HK-2 (cell line): ENCODE measurements around the gene SESN1.

Experiments
- DNase-seq: peaks from one replicate; pipeline ENCODE4 v3.0.0-alpha.2; 2018; ENCODE audit not compliant: unreplicated experiment

SESN1 gene

DNA sequence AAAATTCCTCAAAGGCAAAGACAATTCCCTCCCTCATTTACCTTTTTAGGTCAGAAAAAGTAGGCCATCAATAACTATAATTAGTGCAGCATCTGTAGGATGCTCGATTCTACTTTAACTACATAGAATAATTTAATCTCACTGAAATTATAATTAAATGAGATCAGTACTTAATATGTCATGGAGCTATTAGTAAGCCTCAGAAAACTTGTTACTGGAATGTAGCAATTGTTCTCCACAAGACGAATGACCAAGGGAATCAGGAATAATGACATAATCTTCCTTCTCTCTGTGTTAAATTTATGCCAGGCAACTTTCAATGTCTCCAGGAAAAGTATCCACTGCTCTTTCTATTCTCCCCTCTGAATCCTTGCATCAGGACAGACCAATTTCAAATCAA lies 34.1 kb downstream of the SESN1 start:
- no peak for DNase-seq

- DNase-seq, result no peak
Measured at GRCh38 chr6:109059571-109060021, 35.0 kb downstream of the SESN1 start.

- DNase-seq, result no peak
Measured at GRCh38 chr6:109059153-109059552, 35.5 kb downstream of the SESN1 start.

DNA sequence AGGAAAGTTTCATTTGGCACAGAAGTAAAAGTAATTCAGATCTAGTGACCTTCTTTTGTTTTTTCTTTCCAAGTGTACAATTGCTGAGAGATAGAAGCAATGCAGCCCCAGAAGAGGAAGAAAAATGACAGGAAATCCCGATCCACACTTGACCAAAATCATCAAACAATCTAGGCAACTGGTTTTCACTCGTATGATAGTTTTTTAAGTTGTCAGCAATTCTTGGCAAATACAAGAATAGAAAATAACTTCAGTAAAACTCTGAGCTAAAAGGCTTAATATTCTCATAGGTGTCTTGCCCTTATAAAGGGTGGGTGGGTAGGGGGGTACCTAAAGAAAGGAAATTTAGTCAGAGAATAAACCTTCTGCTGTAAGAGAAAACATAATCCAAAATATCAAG lies 36.0 kb downstream of the SESN1 start:
- DNase-seq, result no peak

DNA sequence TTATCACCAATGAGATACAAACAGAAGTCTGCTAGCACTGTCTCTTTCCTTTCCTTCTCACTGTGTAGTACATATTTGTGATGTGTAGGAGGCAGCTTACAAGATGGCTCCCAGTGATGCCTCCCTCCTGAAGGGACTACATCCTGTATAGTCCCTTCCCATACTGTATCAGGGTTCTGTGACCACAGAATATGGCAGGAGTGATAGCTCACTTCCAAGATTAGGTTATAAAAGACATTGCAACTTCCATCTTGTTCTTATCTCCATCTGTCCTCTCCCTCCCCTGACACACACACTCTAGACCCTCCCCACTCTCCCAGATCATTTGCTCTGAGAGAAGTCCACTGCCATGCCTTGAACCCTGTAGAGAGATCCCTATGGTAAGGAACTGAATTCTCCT lies 38.0 kb downstream of the SESN1 start:
- no peak for DNase-seq

DNA sequence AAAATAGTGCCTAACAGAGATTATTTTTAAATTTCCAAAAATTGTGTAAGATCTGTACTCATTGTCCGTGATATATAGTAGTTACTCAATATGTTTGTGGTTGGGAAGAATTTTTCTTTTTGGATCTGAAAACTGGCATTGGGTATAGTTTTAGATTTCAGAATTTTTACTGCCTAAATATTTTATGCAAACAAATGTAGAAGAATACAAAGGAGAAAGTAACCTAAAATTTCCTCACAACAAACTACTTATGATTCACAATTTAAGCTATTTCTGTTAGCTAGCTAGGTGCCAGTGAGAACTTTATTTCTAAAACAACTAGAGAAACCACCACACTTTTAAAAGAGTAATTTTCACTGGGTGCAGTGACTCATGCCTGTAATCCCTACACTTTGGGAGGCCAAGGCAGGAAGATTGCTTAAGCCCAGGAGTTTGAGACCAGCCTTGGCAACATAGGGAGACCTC lies 38.8 kb downstream of the SESN1 start:
- DNase-seq, result no peak

- no peak for DNase-seq
Measured at GRCh38 chr6:109053336-109053735, 41.3 kb downstream of the SESN1 start.

GRCh38 chr6:109052852-109053251 lies 41.8 kb downstream of the SESN1 start:
- no peak for DNase-seq

DNA sequence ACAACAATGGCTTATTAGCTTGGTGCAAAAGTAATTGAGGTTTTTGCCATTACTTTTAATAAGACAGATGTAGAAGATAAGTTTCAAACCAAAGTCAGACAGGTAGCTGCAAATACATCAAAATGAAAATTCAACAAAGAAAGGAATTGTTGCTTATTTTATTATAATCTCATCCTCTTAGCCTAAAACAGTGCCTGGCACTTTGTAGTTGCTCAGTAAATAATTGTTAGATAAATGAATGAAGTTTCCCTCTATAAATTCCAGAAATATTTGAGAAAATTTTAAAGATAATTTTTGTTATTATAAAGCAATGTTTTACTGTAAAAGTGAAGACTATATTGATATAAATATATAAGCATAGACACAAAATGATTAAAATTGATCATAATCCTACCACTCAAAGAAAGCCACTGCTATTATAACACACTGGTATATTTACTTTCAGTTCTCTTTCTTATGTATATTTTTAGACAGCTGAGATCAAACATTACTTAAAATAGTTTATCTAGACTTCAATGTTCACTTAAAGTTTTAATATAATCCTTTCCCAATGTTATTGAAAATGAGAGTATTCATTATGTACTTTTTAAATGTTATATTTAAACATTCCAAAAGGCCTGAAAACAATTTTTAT lies 42.5 kb downstream of the SESN1 start:
- no peak for DNase-seq

DNA sequence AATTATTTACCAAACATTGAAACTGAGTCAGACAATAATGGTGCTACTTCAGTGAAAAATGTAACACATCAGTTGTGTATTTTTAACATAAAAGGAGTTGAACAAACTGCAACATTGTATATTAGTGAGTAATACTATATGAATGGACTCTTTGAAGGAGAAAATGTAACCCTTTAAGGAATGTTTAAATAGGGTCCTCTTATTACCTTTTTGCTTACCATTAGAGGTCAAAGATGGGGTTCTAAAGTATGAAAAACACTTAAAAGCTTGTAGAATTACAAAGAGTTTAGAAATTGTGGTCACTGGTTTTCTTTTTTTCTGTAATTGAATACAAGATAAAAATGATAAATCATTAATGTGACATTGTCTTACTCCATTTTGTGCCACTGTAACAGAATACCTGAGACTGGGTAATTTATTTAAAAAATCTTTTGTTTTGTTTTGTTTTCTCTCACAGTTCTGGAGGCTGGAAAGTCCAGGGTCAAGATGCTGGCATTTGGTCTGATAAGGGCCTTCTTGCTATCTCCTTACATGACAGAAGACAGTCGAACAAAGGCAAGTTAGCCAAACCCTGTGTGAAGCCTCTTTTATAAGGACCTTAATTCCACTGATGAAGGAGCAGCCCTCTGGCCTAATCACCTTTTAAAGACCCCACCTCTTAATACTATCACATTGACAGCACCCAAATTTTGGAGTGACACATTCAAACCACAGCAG lies 43.2 kb downstream of the SESN1 start:
- DNase-seq, result no peak

- no peak for DNase-seq
Measured at GRCh38 chr6:109050447-109051102, 44.1 kb downstream of the SESN1 start.

DNA sequence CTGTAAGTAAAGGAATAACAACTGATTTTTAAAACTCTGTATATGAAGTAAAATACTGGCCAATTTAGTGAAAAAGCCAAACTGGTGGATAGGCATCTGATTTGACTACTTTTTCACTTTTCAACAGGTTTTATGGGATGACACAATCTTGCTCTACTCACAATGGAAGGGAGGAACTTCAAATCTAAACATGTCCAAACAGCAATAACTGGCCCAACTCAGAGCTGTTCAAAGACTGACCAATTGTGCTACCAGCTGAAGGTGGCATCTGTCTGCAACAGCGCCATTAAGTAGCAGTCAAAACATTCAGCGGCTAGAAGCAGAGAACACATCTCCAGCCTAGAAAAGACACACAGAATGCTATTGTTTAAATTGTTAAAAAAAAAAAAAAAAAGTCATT lies 44.6 kb downstream of the SESN1 start:
- DNase-seq, result no peak

- no peak for DNase-seq
Measured at GRCh38 chr6:109048670-109049415, 45.8 kb downstream of the SESN1 start.

GRCh38 chr6:109048176-109048575 lies 46.5 kb downstream of the SESN1 start:
- DNase-seq, result no peak

DNA sequence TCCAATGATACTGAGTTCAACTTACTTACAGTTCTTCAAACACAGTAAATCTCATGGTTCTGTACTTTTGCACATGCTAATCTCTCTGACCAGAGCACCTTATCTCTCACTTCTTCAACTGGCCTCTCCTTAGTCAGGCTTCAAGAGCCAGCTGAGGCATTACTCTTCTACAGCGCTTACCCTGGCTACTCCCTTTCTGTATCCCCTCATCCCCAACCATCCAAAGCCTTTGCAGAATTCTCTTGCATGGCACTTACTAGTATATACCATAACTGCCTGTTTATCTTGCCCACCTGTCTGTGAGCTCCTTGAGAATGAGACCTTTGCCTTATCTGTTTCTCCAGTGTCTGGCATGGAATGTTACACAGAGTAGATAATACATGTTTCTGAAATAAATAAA lies 49.2 kb downstream of the SESN1 start:
- no peak for DNase-seq

DNA sequence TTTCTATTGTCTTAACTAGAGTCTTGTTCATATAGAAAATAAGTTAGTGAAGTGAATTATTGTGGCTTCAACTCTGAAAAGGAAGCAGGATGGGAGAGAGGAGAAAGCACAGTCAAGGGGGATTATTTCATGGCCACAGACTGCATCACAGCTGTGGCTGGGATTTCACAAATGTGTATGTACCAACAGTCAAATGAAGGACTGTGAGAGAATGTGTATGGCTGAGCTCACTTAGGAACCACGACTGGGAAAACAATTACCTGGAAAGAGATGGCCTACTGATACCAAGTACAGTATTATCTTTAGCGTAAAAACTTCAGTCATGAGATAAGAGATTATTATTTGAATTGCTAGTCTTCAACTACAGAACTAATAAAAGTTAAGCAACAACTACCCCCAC lies 54.9 kb downstream of the SESN1 start:
- DNase-seq, result no peak

GRCh38 chr6:109038837-109039398 lies 55.7 kb downstream of the SESN1 start:
- DNase-seq, result no peak

DNA sequence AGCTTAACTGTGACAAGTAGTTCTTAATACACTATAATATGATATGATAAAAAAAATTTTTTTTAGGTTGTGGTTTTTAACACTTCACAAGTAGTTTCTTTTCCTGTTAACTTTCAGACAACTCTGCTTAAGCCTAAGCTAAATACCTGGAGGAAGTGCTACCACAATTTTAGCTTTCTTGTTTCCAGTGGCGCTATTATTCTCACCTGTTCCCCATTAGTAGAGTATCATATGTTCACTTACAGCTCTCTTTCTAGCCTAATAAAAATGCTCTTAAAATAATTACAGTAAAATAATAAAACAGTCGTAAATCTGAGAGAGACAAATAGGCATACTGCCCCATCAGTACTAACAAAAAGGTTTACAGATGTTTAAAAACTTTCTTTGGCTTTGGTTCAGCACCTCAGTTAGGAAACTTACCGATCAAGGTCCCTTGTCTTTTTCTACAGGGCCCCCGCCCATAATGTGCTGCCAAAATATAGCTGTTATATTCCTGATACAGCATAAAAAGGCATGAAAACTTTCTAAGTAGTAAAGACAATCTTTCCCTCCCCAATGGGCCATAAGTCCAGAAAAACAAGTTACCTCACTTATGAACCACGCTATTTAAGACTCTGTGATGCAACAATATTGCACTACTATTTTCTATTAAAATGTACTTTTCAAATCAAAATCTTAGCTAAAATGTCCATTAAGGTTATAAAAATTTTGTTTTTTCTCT lies 57.9 kb downstream of the SESN1 start:
- DNase-seq, result no peak

- no peak for DNase-seq
Measured at GRCh38 chr6:109034526-109034925, 60.1 kb downstream of the SESN1 start.

DNA sequence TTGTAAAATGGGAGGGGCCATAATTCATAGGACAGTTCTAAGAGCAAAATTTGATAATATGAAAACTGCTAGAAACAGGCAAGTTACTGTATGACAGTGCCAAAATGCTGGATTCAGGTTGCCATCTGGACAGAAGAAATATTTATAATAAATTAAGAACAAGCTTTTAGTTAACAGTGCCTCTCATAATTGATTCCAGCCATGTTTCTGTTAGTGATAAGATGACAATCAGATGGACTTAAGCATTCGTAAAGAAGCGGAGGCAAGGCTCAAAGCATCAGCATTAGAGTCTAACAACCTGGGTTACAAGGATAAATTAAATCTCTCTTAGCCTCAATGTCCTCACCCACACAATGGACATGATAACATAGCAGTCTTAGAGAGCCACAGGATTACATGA lies 61.0 kb downstream of the SESN1 start:
- DNase-seq, result no peak

DNA sequence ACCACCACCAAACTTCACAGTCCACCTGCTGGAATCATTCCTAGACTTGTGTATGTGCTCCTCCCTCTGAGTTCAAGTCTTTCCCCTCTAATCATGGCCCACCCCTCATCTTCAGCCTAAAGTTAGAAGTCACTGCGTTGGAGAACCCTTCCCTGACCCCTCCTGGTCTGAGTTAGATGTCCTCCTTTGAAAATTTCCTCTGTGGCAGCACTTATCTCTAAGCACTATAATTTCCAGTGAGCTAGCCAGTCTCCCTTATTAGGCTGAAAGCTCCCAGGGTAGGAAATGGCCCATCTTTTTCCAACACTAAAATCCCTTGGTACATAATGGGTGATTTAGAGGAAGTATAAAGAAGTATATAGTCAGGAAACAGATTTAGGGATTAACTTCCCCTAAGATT lies 63.2 kb downstream of the SESN1 start:
- DNase-seq, result no peak
